ENCODE results near the gene ATP6V1G2.

ATP6V1G2 gene

GRCh38 chr6:31528821-31529328 is 17.5 kb downstream of the ATP6V1G2 start, which contains the start of gene MCCD1:
MCCD1 (plus strand) TSS chr6:31528962; CDS start chr6:31529015, 53 bp downstream.
- Histone ChIP-seq H3K27me3 (ENCODE audit: insufficient read depth, poor library complexity, severe bottlenecking) (no peaks in the 10 kb centered on the region), H3K27ac (replicated peaks) (no peak within 1 kb of the TSS), H3K4me3 (replicated peaks; ENCODE audit: insufficient read depth, low read length) (no peak within 1 kb of the TSS)
- DNase-seq (ENCODE audit: low read depth in 1 of 2, low spot score in 1 of 2): no peak
- TF ChIP-seq CTCF (IDR thresholded peaks at IDR 0.05; ENCODE audit: insufficient read depth, low read length) (no peak), GABPA (IDR thresholded peaks at IDR 0.05; ENCODE audit: low read depth) (no peak), SPI1 (IDR thresholded peaks at IDR 0.05; ENCODE audit: borderline replicate concordance, low read depth) (no peak)

GRCh38 chr6:31528307-31528777 is 18.1 kb downstream of the ATP6V1G2 start:
- no peak overlapping the region for H3K27ac ChIP-seq (replicated peaks)
- DNase-seq (ENCODE audit: low read depth in 1 of 2, low spot score in 1 of 2): no peak

GRCh38 chr6:31525932-31526591 is 20.3 kb downstream of the ATP6V1G2 start:
- H3K27me3 ChIP-seq (ENCODE audit: insufficient read depth, poor library complexity, severe bottlenecking): no peaks in the 10 kb centered on the region
- TF ChIP-seq SPI1 (IDR thresholded peaks at IDR 0.05; ENCODE audit: borderline replicate concordance, low read depth) (no peak), REST (IDR thresholded peaks at IDR 0.05; ENCODE audit: insufficient replicate concordance, low read depth) (no peak), POLR2AphosphoS5 (IDR thresholded peaks at IDR 0.05; ENCODE audit: low read depth) (no peak), GABPA (IDR thresholded peaks at IDR 0.05; ENCODE audit: low read depth) (no peak), CTCF (IDR thresholded peaks at IDR 0.05; ENCODE audit: insufficient read depth, low read length) (no peak)
- no peak overlapping the region for H3K4me3 ChIP-seq (replicated peaks; ENCODE audit: insufficient read depth, low read length)
- H3K27ac ChIP-seq (replicated peaks): no peak overlapping the region
- DNase-seq (ENCODE audit: low read depth in 1 of 2, low spot score in 1 of 2): no peak

More at GRCh38 chr6:31528307-31528777, 18.1 kb downstream of the ATP6V1G2 start:
- TF ChIP-seq REST (IDR thresholded peaks at IDR 0.05; ENCODE audit: insufficient replicate concordance, low read depth) (no peak), SPI1 (IDR thresholded peaks at IDR 0.05; ENCODE audit: borderline replicate concordance, low read depth) (no peak), CTCF (IDR thresholded peaks at IDR 0.05; ENCODE audit: insufficient read depth, low read length) (no peak), POLR2AphosphoS5 (IDR thresholded peaks at IDR 0.05; ENCODE audit: low read depth) (no peak), GABPA (IDR thresholded peaks at IDR 0.05; ENCODE audit: low read depth) (no peak)
- no peak overlapping the region for H3K4me3 ChIP-seq (replicated peaks; ENCODE audit: insufficient read depth, low read length)
- H3K27me3 ChIP-seq (ENCODE audit: insufficient read depth, poor library complexity, severe bottlenecking): no peaks in the 10 kb centered on the region
